CMK (cell line): Measurements from ENCODE around the gene TPGS2.
"Not testable (repeated sequence)": the region's sequence is repeated elsewhere in the genome, so short reads cannot be mapped to it uniquely, and the experiment has no call there.

ENCODE experiments used
- DNase-seq: peaks from one replicate; pipeline ENCODE4 v3.0.0-alpha.2; 2010; ENCODE audit warnings: low read depth

The TPGS2 gene

DNA sequence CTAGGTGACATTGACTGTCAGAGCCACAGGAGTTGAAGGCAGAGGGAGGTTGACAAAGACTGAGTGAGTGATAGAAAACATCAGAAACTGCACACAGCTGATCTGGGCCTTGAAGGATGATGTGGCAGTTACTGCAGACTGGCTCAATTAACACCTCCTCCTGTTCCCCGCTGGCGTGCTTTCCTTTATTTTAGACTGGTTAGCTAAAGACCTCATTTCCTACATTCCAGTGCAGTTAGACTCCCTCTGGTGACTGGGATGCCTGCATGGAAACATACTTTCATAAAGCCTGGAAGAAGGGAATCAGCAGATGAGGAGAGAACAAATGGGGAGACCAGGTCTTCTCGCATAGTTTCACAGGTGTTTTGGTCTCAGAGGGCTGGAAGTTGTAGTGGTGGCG is 7.1 kb downstream of the TPGS2 start:
- no peak for DNase-seq

DNA sequence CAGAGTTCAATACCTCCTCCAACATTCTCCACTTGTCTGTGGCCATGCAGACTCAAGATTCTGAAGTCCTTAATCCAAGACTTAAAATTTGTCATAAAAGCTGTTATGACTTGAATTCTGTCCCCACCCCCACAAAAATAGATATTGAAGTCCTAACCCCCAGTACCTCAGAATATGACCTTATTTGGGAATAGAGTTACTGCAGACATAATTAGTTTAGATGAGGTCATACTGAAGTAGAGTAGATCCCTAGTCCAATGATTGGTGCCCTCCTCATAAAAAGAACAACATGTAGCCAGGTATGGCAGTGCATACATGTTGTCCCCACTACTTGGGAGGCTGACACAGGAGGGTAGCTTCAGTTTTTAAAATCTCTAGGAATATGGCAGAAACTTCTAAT is 9.2 kb downstream of the TPGS2 start:
- no peak for DNase-seq

DNA sequence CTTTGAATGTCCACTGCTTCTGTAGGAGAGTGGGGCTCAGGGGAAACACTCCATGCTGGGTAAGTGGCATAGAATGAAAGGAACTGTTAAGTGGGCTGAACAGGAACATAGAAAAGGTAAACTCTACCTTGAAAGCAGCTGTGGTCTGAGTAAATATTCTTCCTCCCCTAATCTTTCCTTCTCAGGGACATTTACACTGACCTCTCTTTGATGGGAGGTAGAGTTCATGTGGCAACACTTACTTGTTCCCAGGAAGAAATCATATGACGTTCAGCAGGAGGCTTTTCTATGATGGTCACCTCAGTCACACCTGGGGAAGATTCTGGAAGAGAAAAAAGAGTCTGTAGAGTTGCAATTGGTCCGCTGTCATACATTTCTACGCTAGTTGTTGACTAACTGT is 10.2 kb downstream of the TPGS2 start:
- no peak for DNase-seq

DNA sequence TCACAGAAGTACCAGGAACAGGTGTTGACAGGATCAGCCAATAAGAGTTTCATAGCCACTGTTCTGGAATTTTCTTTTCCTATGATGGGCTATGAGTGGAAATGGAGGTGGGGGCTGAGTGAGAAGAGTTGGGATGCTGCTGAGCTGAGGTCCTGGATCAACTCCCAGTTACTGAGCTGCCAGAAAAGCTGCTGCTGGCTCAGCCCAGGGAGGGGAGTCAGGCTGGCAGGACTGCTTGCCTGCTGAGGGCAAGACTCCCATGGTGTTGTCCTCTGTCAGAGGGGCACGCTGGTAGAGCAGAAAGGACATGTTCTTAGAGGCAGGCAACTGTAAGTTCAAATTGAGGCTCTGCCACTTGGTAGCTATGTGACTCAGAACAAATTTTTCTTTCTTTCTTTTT is 11.8 kb downstream of the TPGS2 start:
- DNase-seq = no peak

DNA sequence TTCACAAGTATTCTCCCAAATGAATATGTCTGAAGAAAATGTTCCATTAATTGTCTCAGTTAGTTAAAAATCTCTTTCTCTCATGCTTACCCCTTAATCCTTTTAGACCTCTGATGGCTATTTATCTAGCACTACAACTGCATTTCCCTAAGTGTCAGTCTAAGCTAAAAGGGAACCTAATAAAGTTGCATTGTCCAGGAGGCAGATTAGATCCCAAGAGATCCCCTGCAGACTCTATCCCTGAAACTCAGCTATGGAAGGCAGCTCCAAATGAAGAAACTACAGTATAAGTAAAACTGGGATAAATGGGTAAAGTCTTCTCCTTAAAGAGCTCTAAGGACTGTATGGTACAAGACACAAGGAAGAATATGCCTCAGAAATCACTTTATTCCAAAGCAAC is 12.7 kb downstream of the TPGS2 start:
- not testable (repeated sequence) for DNase-seq

DNA sequence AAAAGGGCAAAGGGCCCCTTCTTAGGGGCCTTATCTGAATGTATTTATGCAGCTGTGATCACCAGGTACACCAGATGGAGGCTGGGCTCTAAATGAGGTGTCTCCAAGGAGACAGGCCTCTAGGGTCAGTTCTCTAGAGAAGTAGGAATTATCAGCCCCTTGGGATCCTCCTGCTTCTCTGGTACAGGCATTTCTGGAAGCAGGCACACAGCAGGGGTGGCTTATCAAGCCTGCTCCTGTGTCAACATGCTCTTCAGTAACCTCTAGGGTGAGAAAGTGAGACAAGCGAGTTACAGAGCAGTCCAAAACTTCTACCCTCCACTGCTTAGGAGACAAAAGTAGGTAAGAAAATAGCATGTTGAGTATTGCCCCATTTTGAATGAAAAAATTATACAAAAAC is 13.8 kb downstream of the TPGS2 start:
- no peak for DNase-seq

DNA sequence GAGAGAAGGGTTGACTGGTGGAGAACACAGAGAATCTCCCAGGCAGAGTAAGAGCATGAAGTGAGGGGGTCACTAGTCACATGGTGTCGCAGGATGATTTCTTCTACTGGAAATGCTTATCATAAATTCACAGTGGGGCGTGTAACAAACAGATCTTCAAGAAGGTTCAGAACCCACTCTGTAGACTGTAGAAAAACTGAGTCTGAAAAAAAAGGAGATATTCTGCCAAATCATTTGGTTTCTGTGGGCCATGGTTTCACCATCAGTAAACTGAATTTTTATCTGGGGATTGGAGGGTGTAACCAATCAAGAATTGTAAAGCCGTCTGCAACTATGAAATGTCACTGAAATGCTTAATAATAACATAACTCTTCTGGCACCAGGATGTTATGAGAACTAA is 15.0 kb downstream of the TPGS2 start:
- no peak for DNase-seq

DNA sequence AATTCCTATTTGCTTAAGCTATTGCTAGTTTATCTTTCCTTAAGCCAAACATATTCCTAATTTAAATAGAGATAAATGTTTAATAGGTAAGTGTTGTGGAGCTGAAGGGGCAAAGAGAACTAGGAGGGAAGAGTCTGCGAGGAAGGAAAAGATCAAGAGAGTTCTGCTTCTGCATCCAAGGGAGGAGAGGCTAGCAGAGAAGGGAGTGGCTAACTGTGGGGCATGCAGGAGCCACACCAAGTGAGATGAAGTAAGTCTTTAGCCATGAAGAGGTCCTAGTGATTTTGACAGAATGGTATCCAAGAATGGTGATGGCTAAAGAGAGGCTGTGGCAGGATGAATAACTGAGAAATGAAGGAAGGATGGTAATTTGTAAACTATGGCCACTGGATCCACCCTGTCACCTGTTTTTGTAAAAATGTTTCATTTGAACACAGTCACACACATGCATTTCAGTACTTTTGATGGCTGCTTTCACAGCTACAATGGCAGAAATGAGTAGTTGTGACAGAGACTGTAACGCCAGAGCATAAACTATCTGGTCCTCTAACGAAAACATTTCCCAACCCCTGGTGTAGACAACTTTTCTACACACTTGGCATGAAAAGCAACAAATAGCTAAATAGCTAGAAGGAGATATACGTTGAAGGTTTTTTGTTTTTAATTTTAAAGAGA is 15.6 kb downstream of the TPGS2 start:
- no peak for DNase-seq

DNA sequence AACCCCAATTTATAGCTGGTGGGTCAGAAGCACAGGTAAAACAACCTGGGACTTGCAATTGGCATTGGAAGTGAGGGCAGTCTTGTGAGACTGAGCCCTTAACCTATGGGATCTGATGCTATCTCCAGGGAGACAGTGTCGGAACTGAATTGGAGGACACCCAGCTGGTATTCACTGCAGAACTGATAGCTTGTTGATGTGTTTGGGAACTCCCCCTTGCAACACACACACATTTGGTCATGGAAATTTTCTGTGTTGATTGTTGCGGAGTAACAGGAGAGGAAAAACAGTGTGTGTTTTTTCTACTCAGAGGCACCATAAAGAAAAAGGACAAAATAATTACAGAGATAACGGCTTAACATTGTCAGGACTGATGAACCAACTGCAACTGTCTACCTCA is 16.1 kb downstream of the TPGS2 start:
- DNase-seq = no peak

DNA sequence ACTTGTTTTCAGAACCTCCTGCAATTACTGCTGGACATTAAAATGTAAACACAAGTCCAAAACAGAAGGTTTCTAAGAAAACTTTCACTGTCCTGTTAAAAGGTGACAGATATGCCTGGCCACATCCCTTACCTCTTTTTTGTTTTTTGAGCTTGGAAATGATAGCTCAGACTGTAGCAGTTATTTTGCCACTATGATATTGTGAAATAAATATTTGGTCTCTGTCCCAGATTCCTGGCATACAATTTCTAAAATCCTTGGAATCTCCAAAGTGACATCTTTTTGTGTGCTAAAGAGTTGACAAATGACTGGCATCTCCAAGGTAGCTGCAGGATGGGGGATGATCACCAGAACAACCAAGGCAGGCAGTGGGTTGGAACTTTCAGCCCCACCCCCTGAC is 16.8 kb downstream of the TPGS2 start:
- no peak for DNase-seq

DNA sequence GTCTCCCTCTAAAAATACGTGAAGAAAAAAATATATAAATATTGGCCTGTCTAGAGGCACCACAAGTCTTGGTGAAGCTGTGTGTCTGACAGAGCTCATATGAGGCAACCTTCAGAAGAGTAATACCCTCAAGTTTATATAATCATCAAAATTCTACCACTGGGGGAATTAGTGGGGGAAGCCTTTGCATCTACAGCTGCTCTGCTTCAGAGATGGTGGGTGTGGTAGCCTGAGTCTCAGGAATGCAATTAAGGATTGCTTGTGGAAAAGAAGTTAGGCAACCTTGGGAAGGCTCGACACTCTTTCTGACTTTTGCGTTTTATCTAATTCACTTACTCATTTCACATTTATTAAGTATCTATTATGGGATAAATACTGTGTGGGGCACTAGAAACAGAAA is 17.4 kb downstream of the TPGS2 start:
- DNase-seq = no peak

DNA sequence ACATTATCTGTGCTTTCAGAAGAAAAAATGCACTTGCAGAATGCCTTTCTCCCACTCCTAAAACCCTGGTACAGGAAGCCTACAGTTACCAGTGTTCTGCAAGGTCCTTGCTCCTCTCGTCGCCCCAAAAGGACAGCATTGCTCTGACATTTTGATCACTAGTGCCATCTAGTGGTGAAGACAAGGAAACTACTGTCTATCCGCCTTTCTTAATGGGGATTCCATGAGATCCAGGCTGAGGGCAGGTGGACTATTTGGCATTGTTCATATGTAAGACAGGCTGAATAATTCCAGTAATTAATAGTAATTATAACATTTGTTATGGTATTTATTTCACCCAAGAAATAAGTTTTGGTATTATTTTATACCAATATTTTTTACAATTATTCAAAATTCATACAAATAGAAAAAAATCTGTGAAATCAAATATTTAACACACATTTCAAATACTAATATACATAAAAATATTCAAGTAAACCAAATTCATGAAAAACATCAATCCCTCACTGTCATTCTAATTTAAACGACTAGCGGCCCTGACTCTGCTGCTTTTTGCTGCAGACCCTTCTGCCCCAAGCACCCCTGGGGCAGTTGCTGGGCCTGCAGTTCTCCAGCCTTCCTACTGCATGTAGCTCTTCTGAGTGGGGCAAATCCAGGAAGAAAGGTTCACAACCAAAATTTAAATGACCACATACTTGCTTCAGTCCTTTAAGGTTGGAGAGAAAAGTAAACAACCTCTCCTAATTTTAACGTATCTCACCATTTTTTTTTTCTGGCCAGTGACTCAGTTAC is 19.0 kb downstream of the TPGS2 start:
- peak; percentile 62 for DNase-seq

DNA sequence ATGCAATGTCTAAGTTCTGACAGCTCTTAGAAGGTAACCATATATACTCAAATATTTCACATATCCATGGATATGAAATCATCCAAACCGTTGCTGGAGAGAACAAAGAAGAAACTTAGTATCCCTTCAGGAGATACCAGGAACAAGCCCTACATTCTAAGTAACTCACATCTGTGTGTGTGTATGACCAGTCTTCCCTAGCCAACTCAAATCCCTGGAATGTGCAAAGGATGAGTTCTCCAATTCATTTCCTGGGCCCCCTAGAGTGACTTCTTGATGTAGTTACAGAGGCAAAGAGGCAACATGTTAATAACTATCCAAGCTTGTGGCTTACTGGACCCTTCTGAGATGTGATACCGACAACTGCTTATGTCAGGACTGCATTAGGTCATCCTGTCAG is 20.1 kb downstream of the TPGS2 start:
- no peak for DNase-seq

DNA sequence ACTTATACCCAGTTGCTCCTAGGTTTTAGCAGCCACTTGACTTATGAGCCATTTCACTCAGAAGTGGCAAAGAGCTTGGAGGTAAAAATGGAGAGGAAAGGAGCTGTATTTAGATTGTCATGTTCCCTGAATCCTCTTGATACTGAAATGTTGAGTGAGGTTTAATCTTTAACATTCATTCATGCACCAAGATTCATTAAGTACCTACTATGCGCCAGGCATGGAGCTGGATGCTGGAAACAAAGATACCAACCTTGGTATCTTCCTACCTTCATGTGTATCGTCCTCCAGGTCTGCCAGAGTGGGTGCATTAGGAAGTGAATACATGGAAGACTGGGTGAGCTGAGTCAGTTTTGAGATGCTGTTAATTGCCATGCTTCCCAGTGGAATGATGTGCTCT is 23.7 kb downstream of the TPGS2 start:
- DNase-seq = no peak

DNA sequence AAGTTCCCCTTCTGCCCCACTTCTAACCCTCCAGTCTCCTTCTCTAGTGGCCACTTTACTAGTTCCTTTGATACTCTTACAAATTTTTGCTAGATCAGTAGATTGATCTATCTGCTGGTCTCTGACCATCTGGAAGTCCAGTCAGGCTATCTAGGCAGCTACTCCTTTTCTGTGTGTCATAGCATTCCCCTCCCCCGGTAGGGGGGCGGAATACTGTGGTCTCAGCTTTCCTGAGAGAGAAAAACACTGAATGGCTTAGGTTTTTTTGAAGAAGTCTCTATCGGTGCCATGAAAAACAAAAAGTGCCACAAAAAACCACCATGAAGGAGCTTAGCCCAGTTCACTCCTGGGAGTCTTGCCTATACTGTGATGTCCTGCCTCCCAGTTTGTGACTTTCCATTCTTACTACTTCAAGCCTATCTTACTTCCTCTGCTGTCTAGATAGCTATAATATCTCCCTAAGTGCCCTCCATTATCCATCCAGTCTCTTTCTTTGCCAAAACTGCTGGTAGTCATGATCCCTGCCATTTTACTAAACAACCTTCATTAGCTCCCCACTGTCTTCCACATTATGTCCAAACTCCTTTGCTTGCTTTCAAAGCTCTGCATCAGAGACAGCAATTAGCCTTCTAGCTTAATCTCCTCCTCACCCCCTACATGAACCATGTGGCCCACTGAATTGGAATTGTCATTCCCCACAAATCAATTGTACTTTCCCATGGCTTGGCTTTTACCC is 29.9 kb downstream of the TPGS2 start:
- DNase-seq = peak; percentile 30

DNA sequence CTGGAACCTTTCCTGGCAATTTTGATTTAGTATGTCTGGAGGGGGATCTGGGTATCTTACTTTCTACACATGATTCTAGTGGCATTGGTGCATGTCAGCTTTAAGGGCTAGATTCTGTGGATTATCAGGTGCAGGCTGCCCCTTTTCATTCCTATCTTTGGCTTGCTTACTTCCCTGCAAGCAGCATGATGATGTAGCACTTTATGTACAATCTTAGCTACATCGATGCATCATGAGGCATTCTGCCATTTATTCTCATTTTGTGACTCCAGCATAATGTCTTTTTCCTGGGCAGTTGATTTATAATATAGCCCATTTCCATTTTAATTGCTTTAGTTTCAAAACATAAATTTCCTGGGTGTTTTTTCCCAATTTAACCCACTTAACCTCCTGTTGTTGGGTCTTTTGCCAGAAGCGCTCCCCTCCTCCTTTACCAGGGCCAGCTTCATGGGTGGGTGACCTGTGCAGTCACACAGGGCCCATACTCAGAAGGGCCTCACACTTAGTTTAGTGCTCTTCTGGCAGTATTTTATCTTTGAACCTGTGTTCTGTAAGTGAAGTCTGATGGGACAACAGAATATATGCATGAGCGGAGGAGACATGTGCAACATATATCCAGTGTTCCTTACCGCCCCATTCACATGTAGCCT is 36.0 kb downstream of the TPGS2 start:
- DNase-seq = no peak

DNA sequence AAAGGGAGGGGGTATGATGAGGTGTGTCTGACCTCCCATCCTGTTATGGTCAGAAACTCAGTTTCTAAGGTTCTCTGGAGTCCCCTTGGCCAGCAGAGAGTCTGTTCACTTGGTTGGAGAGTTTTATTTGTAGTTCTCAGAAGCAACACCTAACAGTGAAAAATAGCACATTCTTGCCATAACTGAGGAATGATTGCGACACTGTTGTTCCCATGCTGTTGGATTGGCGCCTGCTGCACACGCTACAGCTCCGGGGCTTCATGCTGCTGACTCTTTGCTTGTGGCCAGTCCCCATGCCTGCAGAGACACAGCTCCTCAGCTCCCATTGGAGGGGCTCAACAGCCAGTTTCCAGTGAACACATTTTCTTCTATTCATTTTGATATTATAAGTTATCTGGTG is 42.1 kb downstream of the TPGS2 start:
- no peak for DNase-seq

DNA sequence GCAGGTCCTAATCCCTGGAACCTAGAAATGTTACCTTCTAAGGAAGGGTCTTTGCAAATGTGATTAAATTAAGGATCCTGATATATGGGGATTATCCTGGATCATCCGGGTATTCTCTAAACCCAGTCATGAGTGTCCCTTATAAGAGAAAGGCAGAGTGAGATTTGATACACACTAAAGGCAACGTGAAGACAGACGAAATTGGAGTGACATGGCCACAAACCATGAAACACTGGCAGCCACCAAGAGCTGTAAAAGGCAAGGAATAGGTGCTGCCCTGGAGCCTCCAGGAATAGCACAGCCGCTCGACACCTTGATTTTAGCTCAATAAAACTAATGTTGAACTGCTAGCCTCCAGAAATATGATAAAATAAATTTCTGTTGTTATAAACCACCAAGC is 45.0 kb downstream of the TPGS2 start:
- no peak for DNase-seq

DNA sequence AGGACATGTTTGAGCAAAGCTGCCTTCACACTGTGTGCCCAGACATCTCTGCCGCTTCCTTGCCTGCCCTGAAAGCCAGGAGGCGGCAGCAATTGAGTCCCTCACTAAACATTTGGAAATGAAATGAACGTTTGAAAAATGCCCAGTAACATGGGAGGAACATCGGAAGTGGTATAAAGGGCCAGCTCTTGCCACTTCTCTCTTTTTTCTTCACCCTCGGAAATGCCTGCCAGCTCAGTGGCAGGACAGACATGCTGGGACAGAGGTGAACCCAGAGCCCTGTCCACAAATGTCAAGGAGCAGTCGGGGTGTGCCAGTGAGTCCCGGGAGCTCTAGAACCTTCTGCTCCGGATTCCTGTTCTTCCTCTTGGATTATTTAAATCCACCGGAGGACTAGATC is 46.1 kb downstream of the TPGS2 start:
- DNase-seq = no peak

DNA sequence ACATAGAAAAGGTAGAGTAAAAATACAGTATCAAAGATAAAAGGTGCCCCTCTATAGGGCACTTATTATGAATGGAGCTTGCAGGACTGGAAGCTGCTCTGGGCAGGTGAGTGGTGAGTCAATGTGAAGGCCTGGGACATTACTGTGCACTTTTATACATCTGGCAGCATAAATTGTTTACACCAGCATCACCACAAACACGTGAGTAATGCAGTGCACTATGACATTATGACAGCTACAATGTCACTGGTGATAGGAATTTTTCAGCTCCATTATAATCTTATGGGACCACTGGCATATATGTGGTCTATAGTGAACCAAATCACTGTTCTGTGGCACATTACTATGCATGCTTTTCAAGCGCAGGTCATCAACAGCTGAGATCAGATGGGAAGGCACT is 48.1 kb downstream of the TPGS2 start:
- no peak for DNase-seq

DNA sequence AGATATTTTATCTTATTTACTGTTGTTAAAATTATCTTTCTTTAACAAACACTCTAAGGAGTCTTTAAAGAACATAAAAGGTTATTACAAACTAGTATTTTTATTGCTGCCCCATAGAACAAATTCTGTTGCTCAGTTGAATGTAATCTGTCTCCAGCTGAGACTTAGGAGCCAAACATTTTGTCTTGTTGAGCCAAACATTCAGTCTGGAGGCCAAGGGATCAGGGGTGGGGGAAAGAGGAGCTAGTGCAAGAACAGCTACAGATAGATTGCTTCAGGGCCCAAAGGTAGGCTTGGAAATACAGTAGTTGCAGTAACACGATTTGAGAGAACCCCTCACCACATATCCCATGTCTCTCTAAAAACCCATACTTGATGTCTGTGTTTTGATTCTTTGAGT is 51.2 kb downstream of the TPGS2 start:
- DNase-seq = no peak

DNA sequence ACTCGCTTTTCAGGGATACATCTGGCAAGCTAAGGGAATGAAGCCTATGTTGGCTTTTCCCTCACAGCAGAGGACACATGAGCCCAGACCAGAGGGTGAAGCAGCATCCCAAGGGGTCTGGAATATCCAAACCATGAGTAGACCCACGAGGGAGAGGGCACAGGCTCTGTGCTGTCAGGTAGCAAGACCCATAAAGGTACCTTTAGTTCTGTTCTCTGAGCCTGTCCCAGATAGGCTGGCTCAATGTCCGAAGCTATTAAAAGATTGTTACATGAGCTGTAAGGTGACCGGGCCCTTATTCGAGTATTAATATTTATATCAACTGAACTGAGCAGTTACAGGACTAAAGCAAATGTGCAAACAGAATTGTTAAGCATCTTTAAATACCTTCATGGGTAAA is 52.2 kb downstream of the TPGS2 start:
- no peak for DNase-seq

DNA sequence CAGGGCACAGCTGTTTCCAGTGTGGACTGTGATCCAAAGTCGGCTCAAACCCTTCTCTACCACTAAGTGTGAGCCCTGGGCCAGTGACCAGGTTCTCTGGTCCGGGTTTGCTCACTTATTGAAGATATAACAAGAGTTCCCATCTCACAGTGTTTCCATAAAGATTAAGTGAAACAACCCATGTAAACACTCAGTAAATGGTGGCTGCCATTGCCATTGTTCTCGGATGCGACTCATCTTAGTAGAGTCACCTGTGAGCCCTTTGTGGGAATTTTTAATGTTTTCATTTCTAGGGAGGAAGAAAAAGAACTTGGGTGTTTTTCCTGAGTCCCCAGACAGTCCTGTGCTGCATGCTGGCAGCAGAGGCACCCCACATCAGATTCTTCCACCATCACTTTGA is 53.4 kb downstream of the TPGS2 start:
- DNase-seq = no peak
